GM18526 (cell line): ENCODE measurements around the gene ZBED4.

Experiments
- POLR2A ChIP-seq: IDR thresholded peaks from 3 replicates; pipeline ENCODE4 v1.6.1; 2011; ENCODE audit not compliant: insufficient read length; ENCODE audit errors: extremely low read depth

ZBED4 gene

GRCh38 chr22:49847751-49848689 lies 5.6 kb upstream of the ZBED4 start:
- no peak for TF ChIP-seq POLR2A

GRCh38 chr22:49848690-49849160 lies 4.9 kb upstream of the ZBED4 start:
- no peak for TF ChIP-seq POLR2A

GRCh38 chr22:49849161-49850020 lies 4.3 kb upstream of the ZBED4 start:
- no peak for TF ChIP-seq POLR2A

- TF ChIP-seq POLR2A: no peak
Observed at GRCh38 chr22:49850021-49850911, 3.4 kb upstream of the ZBED4 start.

GRCh38 chr22:49850959-49851802 lies 2.5 kb upstream of the ZBED4 start:
- TF ChIP-seq POLR2A: no peak

GRCh38 chr22:49853981-49854831 lies 562 bp downstream of the ZBED4 start:
- TF ChIP-seq POLR2A: no peak

GRCh38 chr22:49855251-49855911 lies 1.7 kb downstream of the ZBED4 start:
- no peak for TF ChIP-seq POLR2A

- TF ChIP-seq POLR2A: no peak
Observed at GRCh38 chr22:49856343-49856742, 2.7 kb downstream of the ZBED4 start.

- TF ChIP-seq POLR2A: no peak
Observed at GRCh38 chr22:49856766-49857618, 3.3 kb downstream of the ZBED4 start.

- TF ChIP-seq POLR2A: no peak
Observed at GRCh38 chr22:49858827-49859226, 5.2 kb downstream of the ZBED4 start.

GRCh38 chr22:49861642-49862495 lies 8.2 kb downstream of the ZBED4 start:
- TF ChIP-seq POLR2A: no peak
